ENCODE results near the gene C1QTNF12.

C1QTNF12 gene

DNA sequence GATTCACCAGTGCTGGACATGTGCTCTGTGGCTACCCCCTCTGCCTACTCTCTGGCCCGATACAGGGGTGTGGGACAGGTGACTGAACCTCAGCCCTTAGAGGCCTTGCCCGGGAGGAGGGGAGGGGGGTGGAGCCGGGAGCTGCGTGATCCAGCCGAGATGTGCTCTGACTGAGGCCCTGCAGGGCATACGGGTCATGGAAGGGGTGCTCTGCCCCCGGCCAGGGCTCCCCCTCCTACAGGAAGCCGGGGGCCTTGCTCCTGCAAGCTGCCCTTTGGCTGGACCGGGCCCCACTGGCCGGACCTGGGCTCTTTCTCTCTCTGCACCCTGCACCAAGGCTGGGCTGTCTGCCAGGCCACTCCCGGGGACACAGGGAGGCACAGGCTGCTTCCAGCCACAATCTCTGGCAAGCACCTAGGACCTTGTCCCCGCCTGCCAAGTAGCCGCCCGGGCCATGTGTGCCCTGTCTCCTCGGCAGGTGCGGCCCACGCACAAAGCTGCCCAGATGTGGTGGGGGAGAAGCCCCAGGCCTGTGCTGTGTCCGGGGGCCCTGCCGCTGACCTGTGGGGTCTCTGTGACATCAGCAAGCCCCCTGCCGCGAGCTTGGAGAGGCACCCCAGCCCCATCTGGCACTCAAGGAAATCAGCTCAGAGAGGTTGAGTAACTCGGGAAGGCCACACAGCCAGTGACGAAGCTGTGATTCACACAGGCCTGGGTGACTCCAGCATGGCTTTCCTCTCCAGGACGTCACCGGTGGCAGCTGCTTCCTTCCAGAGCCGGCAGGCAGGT, 35.2 kb upstream of the C1QTNF12 start:
- in situ Hi-C loops (cut with MboI; ENCODE audit: low sequenced_read_pairs, unreplicated experiment): no loop called here
- TF ChIP-seq CTCF (IDR thresholded peaks at IDR 0.05; ENCODE audit: borderline replicate concordance, control extremely low read depth, extremely low read depth, insufficient read depth, missing control alignments): no peak
- no peak for DNase-seq (ENCODE audit: low spot score)

GRCh38 chr1:1280782-1281481, 34.4 kb upstream of the C1QTNF12 start:
- DNase-seq (ENCODE audit: low spot score): no peak
- no peak for TF ChIP-seq CTCF (IDR thresholded peaks at IDR 0.05; ENCODE audit: borderline replicate concordance, control extremely low read depth, extremely low read depth, insufficient read depth, missing control alignments)
- in situ Hi-C loops (cut with MboI; ENCODE audit: low sequenced_read_pairs, unreplicated experiment): no loop called here

GRCh38 chr1:1279028-1279427, 32.5 kb upstream of the C1QTNF12 start:
- DNase-seq (ENCODE audit: low spot score): no peak
- no peak for TF ChIP-seq CTCF (IDR thresholded peaks at IDR 0.05; ENCODE audit: borderline replicate concordance, control extremely low read depth, extremely low read depth, insufficient read depth, missing control alignments)
- in situ Hi-C loops (cut with MboI; ENCODE audit: low sequenced_read_pairs, unreplicated experiment): no loop called here

DNA sequence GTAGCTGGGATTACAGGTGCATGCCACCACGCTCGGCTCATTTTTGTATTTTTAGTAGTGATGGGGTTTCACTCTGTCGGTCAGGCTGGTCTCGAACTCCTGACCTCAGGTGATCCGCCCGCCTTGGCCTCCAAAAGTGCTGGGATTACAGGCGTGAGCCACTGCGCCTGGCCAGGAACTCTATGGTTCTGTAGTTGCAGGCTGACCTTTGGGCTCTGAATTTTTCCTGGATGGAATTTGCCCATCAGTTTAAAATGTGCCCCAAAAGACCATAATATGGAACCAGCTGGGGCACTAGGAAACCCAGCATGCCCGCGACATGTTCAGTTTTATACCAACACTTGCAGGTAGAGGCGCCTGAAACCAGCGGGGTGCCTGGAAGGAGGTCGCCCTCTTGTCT, 32.1 kb upstream of the C1QTNF12 start:
- DNase-seq (ENCODE audit: low spot score): no peak
- no peak for TF ChIP-seq CTCF (IDR thresholded peaks at IDR 0.05; ENCODE audit: borderline replicate concordance, control extremely low read depth, extremely low read depth, insufficient read depth, missing control alignments)
- in situ Hi-C loops (cut with MboI; ENCODE audit: low sequenced_read_pairs, unreplicated experiment): no loop called here

DNA sequence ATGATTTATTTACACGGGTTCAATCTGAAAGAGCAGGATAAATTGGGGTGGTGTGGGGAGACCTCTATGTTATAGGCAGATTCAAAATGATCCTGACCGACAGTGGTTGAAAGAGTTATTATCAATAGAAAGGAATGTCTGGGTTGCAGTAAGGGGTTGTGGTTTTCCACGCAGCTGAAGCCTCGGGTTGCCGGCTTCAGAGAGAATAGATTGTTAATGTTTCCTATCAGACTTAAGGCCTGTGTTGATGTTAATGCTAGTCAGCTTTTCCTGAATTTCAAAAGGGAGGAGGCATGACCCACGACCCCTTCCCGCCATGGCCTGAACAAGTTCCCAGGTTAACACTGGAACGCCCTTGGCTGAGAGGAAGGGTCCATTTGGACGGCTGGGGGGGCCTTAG, 29.3 kb upstream of the C1QTNF12 start:
- in situ Hi-C loops (cut with MboI; ENCODE audit: low sequenced_read_pairs, unreplicated experiment): no loop called here
- no peak for TF ChIP-seq CTCF (IDR thresholded peaks at IDR 0.05; ENCODE audit: borderline replicate concordance, control extremely low read depth, extremely low read depth, insufficient read depth, missing control alignments)
- no peak for DNase-seq (ENCODE audit: low spot score)

DNA sequence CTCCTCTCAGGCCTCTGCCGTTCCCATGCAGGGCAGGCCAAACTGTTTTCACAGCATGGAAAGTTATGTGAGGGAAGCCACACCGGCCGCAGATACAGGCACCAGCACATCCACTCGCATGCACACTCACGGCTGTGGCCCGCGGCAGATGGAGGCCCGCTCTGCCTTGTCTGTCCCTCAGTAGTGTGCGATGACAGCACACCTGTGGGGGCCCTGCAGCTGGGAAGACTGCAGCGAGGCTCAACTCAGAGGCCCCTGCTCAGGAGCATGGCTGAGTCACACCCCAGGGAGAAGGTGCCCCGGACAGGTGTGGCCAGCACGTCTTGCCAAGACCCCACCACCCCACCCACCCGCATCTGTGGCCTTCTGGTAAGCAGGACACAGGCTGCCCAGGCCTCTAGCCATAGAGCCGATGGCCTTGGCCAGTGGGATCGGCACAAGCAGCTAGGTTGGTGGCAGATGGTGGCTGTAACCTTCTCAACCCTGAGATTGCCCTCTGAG, 28.5 kb upstream of the C1QTNF12 start:
- TF ChIP-seq CTCF (IDR thresholded peaks at IDR 0.05; ENCODE audit: borderline replicate concordance, control extremely low read depth, extremely low read depth, insufficient read depth, missing control alignments): no peak
- in situ Hi-C loops (cut with MboI; ENCODE audit: low sequenced_read_pairs, unreplicated experiment): loop anchor here (25.0 kb wide), 1 partner anchor 388 kb away; no protein-coding TSS in a partner anchor
- DNase-seq (ENCODE audit: low spot score): no peak

Measured in GM13976 (cell line).